OCI-LY3 (cell line): Measurements from ENCODE around the gene HIPK4.

Experiments
- EZH2phosphoT487 ChIP-seq: fragments of 200-600 bp; shearing (Covaris generic); IDR thresholded peaks from 2 replicates; pipeline ENCODE4 v1.6.1; 2018; ENCODE audit warnings: antibody characterized with exemption, mixed run types, low read depth
- TF ChIP-seq, protein P1 (sequence below): fragments of 200-600, 300-600 bp; sonication (generic); IDR thresholded peaks from 2 replicates; pipeline ENCODE4 v1.5.1; 2014; ENCODE audit warnings: antibody characterized with exemption, low read length, low read depth

DNA sequence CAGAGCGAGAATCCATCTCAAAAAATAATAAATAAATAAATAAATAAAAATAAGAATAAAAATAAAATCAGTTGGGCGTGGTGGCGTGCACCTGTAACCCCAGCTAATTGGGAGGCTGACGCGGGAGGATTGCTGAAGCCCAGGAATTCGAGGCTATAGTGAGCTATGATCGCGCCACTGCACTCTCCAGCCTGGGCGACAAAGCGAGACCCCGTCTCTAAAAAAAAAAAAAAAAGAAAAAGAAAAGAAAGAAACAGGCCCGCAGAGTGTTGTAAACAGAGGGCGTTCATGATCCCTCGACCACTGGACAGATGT is 30.4 kb upstream of the HIPK4 start:
- TF ChIP-seq, protein P1, sequence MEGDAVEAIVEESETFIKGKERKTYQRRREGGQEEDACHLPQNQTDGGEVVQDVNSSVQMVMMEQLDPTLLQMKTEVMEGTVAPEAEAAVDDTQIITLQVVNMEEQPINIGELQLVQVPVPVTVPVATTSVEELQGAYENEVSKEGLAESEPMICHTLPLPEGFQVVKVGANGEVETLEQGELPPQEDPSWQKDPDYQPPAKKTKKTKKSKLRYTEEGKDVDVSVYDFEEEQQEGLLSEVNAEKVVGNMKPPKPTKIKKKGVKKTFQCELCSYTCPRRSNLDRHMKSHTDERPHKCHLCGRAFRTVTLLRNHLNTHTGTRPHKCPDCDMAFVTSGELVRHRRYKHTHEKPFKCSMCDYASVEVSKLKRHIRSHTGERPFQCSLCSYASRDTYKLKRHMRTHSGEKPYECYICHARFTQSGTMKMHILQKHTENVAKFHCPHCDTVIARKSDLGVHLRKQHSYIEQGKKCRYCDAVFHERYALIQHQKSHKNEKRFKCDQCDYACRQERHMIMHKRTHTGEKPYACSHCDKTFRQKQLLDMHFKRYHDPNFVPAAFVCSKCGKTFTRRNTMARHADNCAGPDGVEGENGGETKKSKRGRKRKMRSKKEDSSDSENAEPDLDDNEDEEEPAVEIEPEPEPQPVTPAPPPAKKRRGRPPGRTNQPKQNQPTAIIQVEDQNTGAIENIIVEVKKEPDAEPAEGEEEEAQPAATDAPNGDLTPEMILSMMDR: no peak
- no peak for TF ChIP-seq EZH2phosphoT487
